Liver (tissue), 9 donors: ENCODE results near the gene RHBDF2. TPM values are rescaled to one million over a fixed set of nuclear protein-coding genes. Genes with fewer than 3 reads are reported as not detected.

Experiments
- DNase-seq: peaks from one replicate; pipeline ENCODE4 v3.0.0-alpha.2; 2017; ENCODE audit warnings: low spot score
- H3K27ac ChIP-seq, 2 donors: one replicate each; pipeline ENCODE4 v1.7.0; 2013; ENCODE audit warnings: inconsistent platforms in 2 of 2, low read length in 2 of 2, control low read depth in 1 of 2, low read depth in 1 of 2, mild to moderate bottlenecking in 1 of 2
- H3K27me3 ChIP-seq, 4 donors: one replicate each; pipeline versions ENCODE4 v1.6.1 to v1.7.0; 2013; ENCODE audit warnings: low read length in 3 of 4, inconsistent platforms in 1 of 4, mild to moderate bottlenecking in 1 of 4, moderate library complexity in 1 of 4; ENCODE audit not compliant: control insufficient read depth in 4 of 4, insufficient read depth in 4 of 4
- H3K36me3 ChIP-seq, 4 donors: one replicate each; pipeline versions ENCODE4 v1.6.1 to v1.7.0; 2013; ENCODE audit warnings: low read length in 3 of 4, mild to moderate bottlenecking in 3 of 4, low read depth in 1 of 4, moderate library complexity in 1 of 4; ENCODE audit not compliant: control insufficient read depth in 4 of 4, insufficient read depth in 3 of 4
- H3K4me1 ChIP-seq, 4 donors: one replicate each; pipeline versions ENCODE4 v1.6.1 to v1.7.0; 2013; ENCODE audit warnings: low read length in 3 of 4, mild to moderate bottlenecking in 3 of 4, moderate library complexity in 1 of 4; ENCODE audit not compliant: control insufficient read depth in 4 of 4, insufficient read depth in 4 of 4
- H3K4me3 ChIP-seq, 3 donors: one replicate each; pipeline versions ENCODE4 v1.6.1 to v1.7.0; 2013; ENCODE audit warnings: low read length in 3 of 3, control low read depth in 1 of 3, low read depth in 1 of 3, mild to moderate bottlenecking in 1 of 3
- H3K9ac ChIP-seq, 2 donors: one replicate each; pipeline ENCODE4 v1.7.0; 2013; ENCODE audit warnings: low read length in 2 of 2, mild to moderate bottlenecking in 2 of 2, moderate library complexity in 2 of 2, control low read depth in 1 of 2, low read depth in 1 of 2
- H3K9me3 ChIP-seq, 4 donors: one replicate each; pipeline versions ENCODE4 v1.6.1 to v1.7.0; 2013; ENCODE audit warnings: low read length in 3 of 4; ENCODE audit not compliant: control insufficient read depth in 4 of 4
- ATF3 ChIP-seq: IDR thresholded peaks from 2 replicates; pipeline ENCODE4 v1.6.1; 2016; ENCODE audit warnings: antibody characterized with exemption
- EGR1 ChIP-seq, 2 donors: IDR thresholded peaks; 2 replicates each; pipeline ENCODE4 v1.6.1; 2016 to 2018; ENCODE audit warnings: antibody characterized with exemption in 2 of 2, low read depth in 2 of 2
- FOXA1 ChIP-seq: IDR thresholded peaks from 2 replicates; pipeline ENCODE4 v1.6.1; 2016; ENCODE audit warnings: antibody characterized with exemption
- FOXA2 ChIP-seq: IDR thresholded peaks from 2 replicates; pipeline ENCODE4 v1.6.1; 2016; ENCODE audit warnings: antibody characterized with exemption
- GABPA ChIP-seq, 2 donors: IDR thresholded peaks in 1 of 2; conservative IDR thresholded peaks in 1 of 2; 2 replicates each; pipeline ENCODE4 v1.6.1; 2016; ENCODE audit warnings: antibody characterized with exemption in 2 of 2, mild to moderate bottlenecking in 1 of 2, moderate library complexity in 1 of 2
- HNF4A ChIP-seq, 2 donors: conservative IDR thresholded peaks; 2 replicates each; pipeline ENCODE4 v1.6.1; 2016; ENCODE audit warnings: antibody characterized with exemption in 2 of 2, mild to moderate bottlenecking in 2 of 2
- HNF4G ChIP-seq: IDR thresholded peaks from 2 replicates; pipeline ENCODE4 v1.6.1; 2016; ENCODE audit warnings: antibody characterized with exemption
- JUND ChIP-seq, 2 donors: IDR thresholded peaks; 2 replicates each; pipeline ENCODE4 v1.6.1; 2016; ENCODE audit warnings: antibody characterized with exemption in 2 of 2
- NR2F2 ChIP-seq: IDR thresholded peaks from 2 replicates; pipeline ENCODE4 v1.6.1; 2016; ENCODE audit warnings: antibody characterized with exemption
- RAD21 ChIP-seq, 2 donors: IDR thresholded peaks; 2 replicates each; pipeline ENCODE4 v1.6.1; 2016; ENCODE audit warnings: antibody characterized with exemption in 2 of 2, mild to moderate bottlenecking in 2 of 2
- RXRA ChIP-seq, 2 donors: IDR thresholded peaks; 2 replicates each; pipeline ENCODE4 v1.6.1; 2017 to 2018; ENCODE audit warnings: antibody characterized with exemption in 2 of 2, mild to moderate bottlenecking in 1 of 2
- SP1 ChIP-seq: IDR thresholded peaks from 2 replicates; pipeline ENCODE4 v1.6.1; 2018; ENCODE audit warnings: antibody characterized with exemption, mild to moderate bottlenecking
- TAF1 ChIP-seq: conservative IDR thresholded peaks from 2 replicates; pipeline ENCODE4 v1.6.1; 2016; ENCODE audit warnings: antibody characterized with exemption, mild to moderate bottlenecking
- YY1 ChIP-seq: IDR thresholded peaks from 2 replicates; pipeline ENCODE4 v1.6.1; 2016; ENCODE audit warnings: antibody characterized with exemption, mild to moderate bottlenecking
- WGBS: extraction: QIAGEN DNeasy Blood & Tissue Kit; methylation state at CpG from one replicate; pipeline ENCODE4 v1.1.7; 2013; 5-methylcytosine and 5-hydroxymethylcytosine counted together
- polyA plus RNA-seq, 2 donors: library from polyadenylated mRNA; stranded (reverse) in 1 of 2; unstranded in 1 of 2; fragments of 200-250 nt in 1 of 2; fragments of >200 nt in 1 of 2; fragmentation: Nextera tagmentation in 1 of 2; extraction: Ambion mirVana in 1 of 2; gene quantifications; one replicate each; pipeline versions ENCODE4 v1.2.1 to v1.2.3, GENCODE V29; 2013 to 2015
- total RNA-seq, 2 donors: library from RNA; depleted of rRNA; stranded (reverse); fragments of >200 nt; gene quantifications; one replicate each; pipeline ENCODE4 v1.2.3, GENCODE V29; 2014
- TF ChIP-seq, protein P1 (sequence below): IDR thresholded peaks from 2 replicates; pipeline ENCODE4 v1.6.1; 2016; ENCODE audit warnings: antibody characterized with exemption
- TF ChIP-seq, protein P2 (sequence below): fragments of 150-350 bp; IDR thresholded peaks from 2 replicates; pipeline ENCODE4 v1.5.1; 2017; ENCODE audit warnings: improper control_type of control experiment, low read depth, low read length; ENCODE audit not compliant: missing input control
- TF ChIP-seq, protein P3 (sequence below): IDR thresholded peaks from 2 replicates; pipeline ENCODE4 v1.6.1; 2016; ENCODE audit warnings: antibody characterized with exemption, mild to moderate bottlenecking
- donor health status: healthy.
- donor health status: healthy.
- donor health status: healthy.
- donor health status: healthy.
- donor health status: healthy.

The RHBDF2 gene
- total and polyA plus RNA-seq, 4 donors: 2.9 to 6.7 (median 4.6) TPM

GRCh38 chr17:76530095-76530723 lies 29.0 kb upstream of the RHBDF2 start:
- WGBS: 66% methylated on average over 23 of the region's 23 CpGs
- Histone ChIP-seq H3K9me3 (no peaks in the 10 kb centered on the region), H3K27me3 (no peaks in the 10 kb centered on the region), H3K36me3 (no peaks in the 10 kb centered on the region), H3K4me3 (no peak overlapping the region), H3K9ac (no peak overlapping the region), H3K4me1 (peaks cover 0 to 42% (median 13%) of the 10 kb centered on the region in 4 donors), H3K27ac (peak overlapping the region; percentile 62 to 86)
- TF ChIP-seq JUND (IDR thresholded peaks at IDR 0.05): no peak
- TF ChIP-seq ATF3: no peak
- peak in 1 of 2 donors; percentile 56 for TF ChIP-seq HNF4A (conservative IDR thresholded peaks at IDR 0.05)
- TF ChIP-seq GABPA (IDR thresholded peaks at IDR 0.05 in 1 of 2, conservative IDR thresholded peaks at IDR 0.05 in 1 of 2): no peak
- TF ChIP-seq, protein P1, sequence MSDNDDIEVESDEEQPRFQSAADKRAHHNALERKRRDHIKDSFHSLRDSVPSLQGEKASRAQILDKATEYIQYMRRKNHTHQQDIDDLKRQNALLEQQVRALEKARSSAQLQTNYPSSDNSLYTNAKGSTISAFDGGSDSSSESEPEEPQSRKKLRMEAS: no peak
- TF ChIP-seq, protein P2, sequence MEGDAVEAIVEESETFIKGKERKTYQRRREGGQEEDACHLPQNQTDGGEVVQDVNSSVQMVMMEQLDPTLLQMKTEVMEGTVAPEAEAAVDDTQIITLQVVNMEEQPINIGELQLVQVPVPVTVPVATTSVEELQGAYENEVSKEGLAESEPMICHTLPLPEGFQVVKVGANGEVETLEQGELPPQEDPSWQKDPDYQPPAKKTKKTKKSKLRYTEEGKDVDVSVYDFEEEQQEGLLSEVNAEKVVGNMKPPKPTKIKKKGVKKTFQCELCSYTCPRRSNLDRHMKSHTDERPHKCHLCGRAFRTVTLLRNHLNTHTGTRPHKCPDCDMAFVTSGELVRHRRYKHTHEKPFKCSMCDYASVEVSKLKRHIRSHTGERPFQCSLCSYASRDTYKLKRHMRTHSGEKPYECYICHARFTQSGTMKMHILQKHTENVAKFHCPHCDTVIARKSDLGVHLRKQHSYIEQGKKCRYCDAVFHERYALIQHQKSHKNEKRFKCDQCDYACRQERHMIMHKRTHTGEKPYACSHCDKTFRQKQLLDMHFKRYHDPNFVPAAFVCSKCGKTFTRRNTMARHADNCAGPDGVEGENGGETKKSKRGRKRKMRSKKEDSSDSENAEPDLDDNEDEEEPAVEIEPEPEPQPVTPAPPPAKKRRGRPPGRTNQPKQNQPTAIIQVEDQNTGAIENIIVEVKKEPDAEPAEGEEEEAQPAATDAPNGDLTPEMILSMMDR: no peak
- TF ChIP-seq FOXA1: no peak
- no peak for TF ChIP-seq FOXA2
- peak; percentile 56 for TF ChIP-seq NR2F2
- no peak for TF ChIP-seq EGR1 (IDR thresholded peaks at IDR 0.05; ENCODE audit: low read depth in 2 of 2)
- no peak for TF ChIP-seq RAD21 (IDR thresholded peaks at IDR 0.05)
- no peak for TF ChIP-seq TAF1
- TF ChIP-seq, protein P3, sequence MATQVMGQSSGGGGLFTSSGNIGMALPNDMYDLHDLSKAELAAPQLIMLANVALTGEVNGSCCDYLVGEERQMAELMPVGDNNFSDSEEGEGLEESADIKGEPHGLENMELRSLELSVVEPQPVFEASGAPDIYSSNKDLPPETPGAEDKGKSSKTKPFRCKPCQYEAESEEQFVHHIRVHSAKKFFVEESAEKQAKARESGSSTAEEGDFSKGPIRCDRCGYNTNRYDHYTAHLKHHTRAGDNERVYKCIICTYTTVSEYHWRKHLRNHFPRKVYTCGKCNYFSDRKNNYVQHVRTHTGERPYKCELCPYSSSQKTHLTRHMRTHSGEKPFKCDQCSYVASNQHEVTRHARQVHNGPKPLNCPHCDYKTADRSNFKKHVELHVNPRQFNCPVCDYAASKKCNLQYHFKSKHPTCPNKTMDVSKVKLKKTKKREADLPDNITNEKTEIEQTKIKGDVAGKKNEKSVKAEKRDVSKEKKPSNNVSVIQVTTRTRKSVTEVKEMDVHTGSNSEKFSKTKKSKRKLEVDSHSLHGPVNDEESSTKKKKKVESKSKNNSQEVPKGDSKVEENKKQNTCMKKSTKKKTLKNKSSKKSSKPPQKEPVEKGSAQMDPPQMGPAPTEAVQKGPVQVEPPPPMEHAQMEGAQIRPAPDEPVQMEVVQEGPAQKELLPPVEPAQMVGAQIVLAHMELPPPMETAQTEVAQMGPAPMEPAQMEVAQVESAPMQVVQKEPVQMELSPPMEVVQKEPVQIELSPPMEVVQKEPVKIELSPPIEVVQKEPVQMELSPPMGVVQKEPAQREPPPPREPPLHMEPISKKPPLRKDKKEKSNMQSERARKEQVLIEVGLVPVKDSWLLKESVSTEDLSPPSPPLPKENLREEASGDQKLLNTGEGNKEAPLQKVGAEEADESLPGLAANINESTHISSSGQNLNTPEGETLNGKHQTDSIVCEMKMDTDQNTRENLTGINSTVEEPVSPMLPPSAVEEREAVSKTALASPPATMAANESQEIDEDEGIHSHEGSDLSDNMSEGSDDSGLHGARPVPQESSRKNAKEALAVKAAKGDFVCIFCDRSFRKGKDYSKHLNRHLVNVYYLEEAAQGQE: peak; percentile 81
- no peak for TF ChIP-seq HNF4G
- peak in 1 of 2 donors; percentile 75 for TF ChIP-seq RXRA (IDR thresholded peaks at IDR 0.05)
- peak; percentile 67 for TF ChIP-seq SP1
- TF ChIP-seq YY1: no peak
- DNase-seq: no peak
